Activated CD8-positive, alpha-beta memory T cell treated with anti-CD3 and anti-CD28 coated beads for 1 hour (primary cell): Measurements from ENCODE around the gene CRISPLD2.

Experiments used
- DNase-seq, 2 donors: peaks; one replicate each; pipeline ENCODE4 v3.0.0-alpha.2; 2020; ENCODE audit warnings: low read depth in 1 of 2; ENCODE audit errors: extremely low read depth in 1 of 2

CRISPLD2 gene

GRCh38 chr16:84795329-84796053 lies 24.3 kb upstream of the CRISPLD2 start:
- no peak for DNase-seq

- DNase-seq: no peak
Observed at GRCh38 chr16:84800158-84800978, 19.4 kb upstream of the CRISPLD2 start.

GRCh38 chr16:84803146-84803545 lies 16.6 kb upstream of the CRISPLD2 start:
- DNase-seq: no peak

GRCh38 chr16:84804326-84804725 lies 15.5 kb upstream of the CRISPLD2 start:
- DNase-seq: no peak

GRCh38 chr16:84806256-84806889 lies 13.4 kb upstream of the CRISPLD2 start:
- DNase-seq: no peak

GRCh38 chr16:84806890-84807258 lies 12.9 kb upstream of the CRISPLD2 start:
- no peak for DNase-seq

GRCh38 chr16:84807776-84808175 lies 12.0 kb upstream of the CRISPLD2 start:
- DNase-seq: no peak

GRCh38 chr16:84808826-84809225 lies 11.0 kb upstream of the CRISPLD2 start:
- no peak for DNase-seq

- DNase-seq: no peak
Observed at GRCh38 chr16:84810518-84811273, 9.1 kb upstream of the CRISPLD2 start.

- no peak for DNase-seq
Observed at GRCh38 chr16:84811529-84811928, 8.3 kb upstream of the CRISPLD2 start.

- no peak for DNase-seq
Observed at GRCh38 chr16:84813141-84813934, 6.4 kb upstream of the CRISPLD2 start.

GRCh38 chr16:84815462-84815861 lies 4.3 kb upstream of the CRISPLD2 start:
- DNase-seq: no peak

GRCh38 chr16:84816023-84816422 lies 3.8 kb upstream of the CRISPLD2 start:
- no peak for DNase-seq

- no peak for DNase-seq
Observed at GRCh38 chr16:84816485-84816884, 3.3 kb upstream of the CRISPLD2 start.

- DNase-seq: no peak
Observed at GRCh38 chr16:84817206-84817605, 2.6 kb upstream of the CRISPLD2 start.

GRCh38 chr16:84817613-84818012 lies 2.2 kb upstream of the CRISPLD2 start:
- DNase-seq: no peak

- no peak for DNase-seq
Observed at GRCh38 chr16:84818133-84818532, 1.7 kb upstream of the CRISPLD2 start.

- DNase-seq: no peak
Observed at GRCh38 chr16:84818989-84819643, 669 bp upstream of the CRISPLD2 start.

GRCh38 chr16:84820305-84820684 lies 510 bp downstream of the CRISPLD2 start:
- DNase-seq: no peak

- no peak for DNase-seq
Observed at GRCh38 chr16:84820771-84821170, 986 bp downstream of the CRISPLD2 start.
